GM18951 (cell line): ENCODE results near the gene HNF1A.

Source experiments
- POLR2A ChIP-seq: IDR thresholded peaks from 4 replicates; pipeline ENCODE4 v1.6.1; 2011; ENCODE audit warnings: mild to moderate bottlenecking; ENCODE audit not compliant: insufficient read length, insufficient read depth; ENCODE audit errors: extremely low read depth
- in situ Hi-C: fragments of 300-500 bp; cut with MboI; formaldehyde crosslinking; loops from one replicate; pipeline ENCODE4 v1.12.0; 2022; ENCODE audit warnings: low sequenced_read_pairs, mixed read lengths, inconsistent platforms; ENCODE audit not compliant: unreplicated experiment

The HNF1A gene

GRCh38 chr12:120978296-120979219 is at the start of gene HNF1A:
HNF1A (plus strand) TSS chr12:120978543; CDS start chr12:120978769, 226 bp downstream.
- TF ChIP-seq POLR2A, result no peak

GRCh38 chr12:120928864-120929652 is 49.3 kb upstream of the HNF1A start:
- no peak for TF ChIP-seq POLR2A

More at GRCh38 chr12:120978296-120979219, at the start of gene HNF1A:
- in situ Hi-C loops, result no loop called here

GRCh38 chr12:120930032-120930431 is 48.3 kb upstream of the HNF1A start:
- in situ Hi-C loops, result no loop called here
- TF ChIP-seq POLR2A, result no peak

More at GRCh38 chr12:120928864-120929652, 49.3 kb upstream of the HNF1A start:
- in situ Hi-C loops, result no loop called here

- in situ Hi-C loops, result no loop called here
- TF ChIP-seq POLR2A, result no peak
Measured at GRCh38 chr12:120932058-120932457, 46.3 kb upstream of the HNF1A start.

GRCh38 chr12:120932956-120933526 is 45.3 kb upstream of the HNF1A start:
- in situ Hi-C loops, result no loop called here

GRCh38 chr12:120933786-120934185 is 44.6 kb upstream of the HNF1A start:
- in situ Hi-C loops, result no loop called here
- TF ChIP-seq POLR2A, result no peak

More at GRCh38 chr12:120932956-120933526, 45.3 kb upstream of the HNF1A start:
- TF ChIP-seq POLR2A, result no peak

- in situ Hi-C loops, result no loop called here
- no peak for TF ChIP-seq POLR2A
Measured at GRCh38 chr12:120936197-120936596, 42.1 kb upstream of the HNF1A start.

GRCh38 chr12:120938496-120938895 is 39.8 kb upstream of the HNF1A start:
- in situ Hi-C loops, result no loop called here
- TF ChIP-seq POLR2A, result no peak

GRCh38 chr12:120939523-120939922 is 38.8 kb upstream of the HNF1A start:
- in situ Hi-C loops, result no loop called here
- TF ChIP-seq POLR2A, result no peak

GRCh38 chr12:120940006-120940405 is 38.3 kb upstream of the HNF1A start:
- no peak for TF ChIP-seq POLR2A
- in situ Hi-C loops, result no loop called here

GRCh38 chr12:120940799-120941198 is 37.5 kb upstream of the HNF1A start:
- in situ Hi-C loops, result no loop called here
- TF ChIP-seq POLR2A, result no peak

GRCh38 chr12:120941412-120941811 is 36.9 kb upstream of the HNF1A start:
- in situ Hi-C loops, result no loop called here

GRCh38 chr12:120941846-120942405 is 36.4 kb upstream of the HNF1A start:
- no peak for TF ChIP-seq POLR2A
- in situ Hi-C loops, result no loop called here

More at GRCh38 chr12:120941412-120941811, 36.9 kb upstream of the HNF1A start:
- no peak for TF ChIP-seq POLR2A
